Parathyroid adenoma (tissue), 2 donors: ENCODE results near the gene NPAS3.

Source experiments
- H2AFZ ChIP-seq: fragments of 300-600 bp; sonication (generic); one replicate; pipeline ENCODE4 v1.7.0; 2017; ENCODE audit warnings: antibody characterized with exemption, mild to moderate bottlenecking
- H3K27ac ChIP-seq: fragments of 300-600 bp; sonication (generic); one replicate; pipeline ENCODE4 v1.7.0; 2017
- H3K27me3 ChIP-seq: fragments of 300-600 bp; sonication (generic); one replicate; pipeline ENCODE4 v1.7.0; 2017; ENCODE audit warnings: low read length; ENCODE audit not compliant: control insufficient read depth, insufficient read depth
- H3K36me3 ChIP-seq: fragments of 300-600 bp; sonication (generic); one replicate; pipeline ENCODE4 v1.7.0; 2017; ENCODE audit warnings: low read length; ENCODE audit not compliant: control insufficient read depth, insufficient read depth
- H3K4me1 ChIP-seq: fragments of 300-600 bp; sonication (generic); one replicate; pipeline ENCODE4 v1.7.0; 2017; ENCODE audit warnings: control low read depth
- H3K4me2 ChIP-seq: fragments of 300-600 bp; sonication (generic); one replicate; pipeline ENCODE4 v1.7.0; 2017; ENCODE audit warnings: low read length
- H3K4me3 ChIP-seq: fragments of 300-600 bp; sonication (generic); one replicate; pipeline ENCODE4 v1.7.0; 2017; ENCODE audit warnings: low read depth, low read length
- H3K79me2 ChIP-seq: fragments of 300-600 bp; sonication (generic); one replicate; pipeline ENCODE4 v1.7.0; 2017; ENCODE audit warnings: control low read depth
- H3K9ac ChIP-seq: fragments of 300-600 bp; sonication (generic); one replicate; pipeline ENCODE4 v1.7.0; 2017; ENCODE audit warnings: mild to moderate bottlenecking
- H3K9me3 ChIP-seq: fragments of 300-600 bp; sonication (generic); one replicate; pipeline ENCODE4 v1.7.0; 2017; ENCODE audit warnings: low read length; ENCODE audit not compliant: control insufficient read depth
- TF ChIP-seq, protein P1 (sequence below): fragments of 300-600 bp; sonication (generic); IDR thresholded peaks from one replicate; pipeline ENCODE4 v1.7.0; 2017; ENCODE audit warnings: antibody characterized with exemption, mild to moderate bottlenecking
- donor health status: primary hyperparathyroidism.

Gene NPAS3

DNA sequence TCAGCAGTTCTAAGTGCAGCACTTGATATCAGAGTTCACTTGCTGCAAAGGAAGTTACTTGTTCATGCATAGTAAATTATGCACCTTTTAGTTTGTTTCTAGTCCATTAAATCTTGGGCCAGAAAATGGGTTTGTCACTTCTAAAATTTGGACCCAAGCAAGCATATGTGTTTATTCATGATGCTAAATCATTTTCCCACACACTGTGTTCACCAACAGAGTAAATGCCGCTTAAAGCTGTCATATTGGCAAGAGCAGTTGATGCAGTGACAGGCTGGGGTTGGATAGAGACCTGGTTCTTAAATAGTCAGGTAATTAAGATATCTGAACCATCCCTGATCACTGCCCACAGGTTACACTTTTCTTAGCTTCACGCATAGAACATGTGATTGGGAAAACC, 602.5 kb downstream of the NPAS3 start:
- H3K27me3 ChIP-seq, result no peaks in the 10 kb centered on the region
- TF ChIP-seq, protein P1, sequence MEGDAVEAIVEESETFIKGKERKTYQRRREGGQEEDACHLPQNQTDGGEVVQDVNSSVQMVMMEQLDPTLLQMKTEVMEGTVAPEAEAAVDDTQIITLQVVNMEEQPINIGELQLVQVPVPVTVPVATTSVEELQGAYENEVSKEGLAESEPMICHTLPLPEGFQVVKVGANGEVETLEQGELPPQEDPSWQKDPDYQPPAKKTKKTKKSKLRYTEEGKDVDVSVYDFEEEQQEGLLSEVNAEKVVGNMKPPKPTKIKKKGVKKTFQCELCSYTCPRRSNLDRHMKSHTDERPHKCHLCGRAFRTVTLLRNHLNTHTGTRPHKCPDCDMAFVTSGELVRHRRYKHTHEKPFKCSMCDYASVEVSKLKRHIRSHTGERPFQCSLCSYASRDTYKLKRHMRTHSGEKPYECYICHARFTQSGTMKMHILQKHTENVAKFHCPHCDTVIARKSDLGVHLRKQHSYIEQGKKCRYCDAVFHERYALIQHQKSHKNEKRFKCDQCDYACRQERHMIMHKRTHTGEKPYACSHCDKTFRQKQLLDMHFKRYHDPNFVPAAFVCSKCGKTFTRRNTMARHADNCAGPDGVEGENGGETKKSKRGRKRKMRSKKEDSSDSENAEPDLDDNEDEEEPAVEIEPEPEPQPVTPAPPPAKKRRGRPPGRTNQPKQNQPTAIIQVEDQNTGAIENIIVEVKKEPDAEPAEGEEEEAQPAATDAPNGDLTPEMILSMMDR, result no peak
- H2AFZ ChIP-seq, result no peak overlapping the region
- H3K36me3 ChIP-seq, result no peaks in the 10 kb centered on the region
- peaks cover 4% of the 10 kb centered on the region for H3K4me1 ChIP-seq
- no peak overlapping the region for H3K27ac ChIP-seq
- H3K9me3 ChIP-seq, result no peaks in the 10 kb centered on the region
- no peaks in the 10 kb centered on the region for H3K79me2 ChIP-seq
- H3K9ac ChIP-seq, result no peak overlapping the region
- no peak overlapping the region for H3K4me2 ChIP-seq
- H3K4me3 ChIP-seq, result no peak overlapping the region

DNA sequence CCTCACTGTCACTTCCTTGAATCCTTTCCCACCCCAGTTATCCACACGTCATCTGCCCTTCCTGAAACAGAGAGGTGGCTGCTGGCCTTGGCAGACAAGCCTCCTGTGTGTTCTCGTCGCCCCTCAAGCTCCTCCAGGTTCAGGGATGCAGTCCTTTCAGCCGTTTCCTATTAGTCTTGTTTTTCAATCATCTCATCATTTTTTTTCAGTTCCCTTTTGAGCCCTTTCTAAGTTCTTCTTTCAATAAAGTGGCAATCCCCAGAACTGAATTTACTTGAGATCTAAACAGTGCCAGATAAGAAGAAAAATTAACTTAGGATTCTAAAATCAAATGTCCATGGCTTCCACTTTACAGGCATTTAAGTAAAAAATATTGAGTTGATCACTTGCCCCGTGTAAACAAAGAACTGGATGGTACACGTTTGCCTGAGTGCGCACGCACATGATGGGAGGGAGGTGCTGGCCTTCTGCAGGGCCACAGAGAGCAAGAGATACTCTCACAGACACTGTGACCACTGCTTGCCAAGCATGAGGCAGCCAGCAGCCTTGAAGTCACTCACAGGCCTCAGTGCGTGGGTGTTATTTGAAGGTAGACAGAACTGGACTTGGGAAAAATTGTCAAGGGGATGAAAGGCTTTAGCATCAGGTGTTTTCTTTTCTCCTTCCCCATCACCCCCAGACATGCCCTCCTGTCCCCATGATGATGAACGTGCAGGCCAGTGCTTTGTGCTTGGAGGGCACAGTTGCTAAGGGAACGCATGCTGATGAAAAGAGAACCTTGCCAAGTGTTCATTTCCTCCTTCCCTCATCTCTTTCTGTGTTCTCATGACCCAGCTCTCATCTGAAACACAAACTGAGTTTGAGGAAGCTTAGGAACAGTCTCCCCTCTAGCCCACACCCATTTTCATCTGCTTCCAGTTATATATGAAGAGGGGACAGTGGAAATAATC, 603.9 kb downstream of the NPAS3 start:
- Histone ChIP-seq H3K36me3 (no peaks in the 10 kb centered on the region), H3K79me2 (no peaks in the 10 kb centered on the region), H3K4me2 (no peak overlapping the region), H2AFZ (no peak overlapping the region), H3K9me3 (no peaks in the 10 kb centered on the region), H3K4me1 (peaks cover 4% of the 10 kb centered on the region), H3K27ac (no peak overlapping the region), H3K4me3 (no peak overlapping the region), H3K9ac (no peak overlapping the region), H3K27me3 (no peaks in the 10 kb centered on the region)
- TF ChIP-seq, protein P1, result no peak

DNA sequence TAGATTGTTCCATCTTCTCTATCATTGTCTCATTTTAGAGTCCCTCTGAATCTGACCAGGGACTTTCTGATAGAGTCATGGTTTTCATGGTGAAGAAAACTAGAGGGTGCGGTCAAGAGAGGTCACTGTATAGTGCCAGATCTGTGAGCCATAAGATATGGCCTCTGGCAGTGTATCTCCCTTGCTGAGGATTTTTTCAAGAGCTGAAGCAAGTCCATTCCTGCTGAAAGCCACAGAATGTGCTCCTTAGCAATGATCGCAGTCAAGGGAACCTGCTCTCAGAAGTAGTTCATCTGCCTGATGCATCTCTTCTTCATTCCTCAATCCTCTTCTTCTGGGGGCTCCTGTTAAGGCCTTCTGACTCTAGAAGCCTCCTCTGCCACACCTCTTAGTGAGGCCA, 607.0 kb downstream of the NPAS3 start:
- H3K4me3 ChIP-seq, result no peak overlapping the region
- no peak overlapping the region for H2AFZ ChIP-seq
- TF ChIP-seq, protein P1, result no peak
- H3K4me2 ChIP-seq, result no peak overlapping the region
- H3K4me1 ChIP-seq, result no peaks in the 10 kb centered on the region
- no peak overlapping the region for H3K27ac ChIP-seq
- no peaks in the 10 kb centered on the region for H3K27me3 ChIP-seq
- no peak overlapping the region for H3K9ac ChIP-seq
- no peaks in the 10 kb centered on the region for H3K79me2 ChIP-seq
- H3K36me3 ChIP-seq, result no peaks in the 10 kb centered on the region
- H3K9me3 ChIP-seq, result no peaks in the 10 kb centered on the region

DNA sequence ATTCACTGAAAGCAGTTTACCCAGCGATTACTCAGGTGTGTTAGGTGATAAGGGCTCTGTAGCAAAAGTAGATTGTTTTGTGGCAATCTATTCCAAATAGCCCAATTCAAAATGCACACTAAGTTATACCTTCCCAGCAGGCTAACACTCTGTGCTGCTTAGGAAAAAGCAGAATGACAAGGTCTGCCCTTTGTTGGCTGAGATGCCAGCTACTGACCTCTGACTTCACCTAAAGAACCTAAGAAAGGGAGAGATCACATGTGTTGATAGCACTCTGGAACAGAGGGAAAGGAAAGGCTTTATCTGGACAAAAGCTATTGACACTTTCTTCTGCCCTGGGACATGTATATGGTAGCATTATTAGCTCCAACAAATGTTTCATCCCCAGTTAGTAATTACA, 609.9 kb downstream of the NPAS3 start:
- Histone ChIP-seq H3K27me3 (no peaks in the 10 kb centered on the region), H3K27ac (no peak overlapping the region), H3K9me3 (no peaks in the 10 kb centered on the region), H3K4me2 (no peak overlapping the region), H3K79me2 (no peaks in the 10 kb centered on the region), H2AFZ (no peak overlapping the region), H3K36me3 (no peaks in the 10 kb centered on the region), H3K4me3 (no peak overlapping the region), H3K9ac (no peak overlapping the region), H3K4me1 (no peaks in the 10 kb centered on the region)
- TF ChIP-seq, protein P1, result no peak

DNA sequence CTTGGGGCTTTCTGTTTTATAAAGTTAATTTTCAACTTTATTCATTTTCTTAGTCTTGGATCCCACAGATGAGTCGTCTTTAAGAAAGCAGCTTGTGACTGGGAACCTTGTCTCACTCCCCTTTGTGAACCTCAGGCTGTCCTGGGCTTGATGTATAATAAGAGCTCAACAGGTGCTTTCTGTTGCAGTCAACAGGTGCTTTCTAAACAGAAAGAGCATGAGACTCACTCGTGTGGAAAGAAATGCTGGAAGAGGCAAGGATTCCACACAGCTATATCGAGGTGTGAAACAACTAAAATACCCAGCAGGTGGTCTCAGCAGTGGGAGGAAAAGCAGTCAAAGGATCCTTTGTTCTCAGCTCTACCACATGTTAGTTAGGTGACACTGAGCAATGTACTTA, 613.3 kb downstream of the NPAS3 start:
- Histone ChIP-seq H3K79me2 (no peaks in the 10 kb centered on the region), H3K9ac (no peak overlapping the region), H3K27ac (no peak overlapping the region), H3K4me2 (no peak overlapping the region), H3K4me1 (no peaks in the 10 kb centered on the region), H3K9me3 (no peaks in the 10 kb centered on the region), H3K36me3 (no peaks in the 10 kb centered on the region), H2AFZ (no peak overlapping the region), H3K27me3 (no peaks in the 10 kb centered on the region), H3K4me3 (no peak overlapping the region)
- TF ChIP-seq, protein P1, result no peak
